Measurements from ENCODE around the gene PLXNB3.

The PLXNB3 gene

DNA sequence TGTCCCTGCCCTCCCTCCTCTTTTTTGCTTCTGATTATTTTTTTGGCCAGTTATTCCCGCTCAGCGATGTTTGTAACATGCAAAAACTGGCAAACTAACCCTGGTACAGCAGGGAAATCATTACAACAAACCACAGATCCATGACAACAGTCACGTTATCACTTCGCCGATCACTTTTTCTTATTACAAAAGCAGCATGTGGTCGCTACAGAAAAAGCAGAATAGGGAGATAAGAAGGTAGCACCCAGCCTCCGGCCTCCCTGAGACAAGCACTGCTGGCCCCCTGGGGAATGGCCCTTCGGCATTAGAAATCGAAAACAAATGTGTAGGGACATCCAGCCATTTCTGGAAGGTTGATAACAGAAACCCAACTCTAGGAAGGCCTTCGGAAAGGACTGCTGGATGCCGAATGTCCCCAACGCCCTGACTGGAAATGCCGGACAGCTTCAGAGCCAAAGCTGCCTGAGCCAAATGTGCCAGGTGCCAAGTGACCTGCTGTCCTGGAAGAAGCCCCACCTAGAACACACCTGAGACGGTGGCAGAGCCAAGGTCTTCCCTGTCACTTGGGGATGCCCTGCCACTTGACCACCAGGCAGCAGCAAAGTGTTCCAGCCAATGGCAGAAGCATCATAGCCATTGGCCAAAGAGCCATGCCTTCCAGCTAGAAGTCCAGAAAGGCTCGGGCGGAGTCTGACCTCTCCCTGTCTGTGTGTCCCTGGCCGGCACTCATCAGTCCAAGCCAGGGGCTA lies 27.2 kb downstream of the PLXNB3 start:
- DNase-seq (ENCODE audit: low read depth, low spot score): no peak

DNA sequence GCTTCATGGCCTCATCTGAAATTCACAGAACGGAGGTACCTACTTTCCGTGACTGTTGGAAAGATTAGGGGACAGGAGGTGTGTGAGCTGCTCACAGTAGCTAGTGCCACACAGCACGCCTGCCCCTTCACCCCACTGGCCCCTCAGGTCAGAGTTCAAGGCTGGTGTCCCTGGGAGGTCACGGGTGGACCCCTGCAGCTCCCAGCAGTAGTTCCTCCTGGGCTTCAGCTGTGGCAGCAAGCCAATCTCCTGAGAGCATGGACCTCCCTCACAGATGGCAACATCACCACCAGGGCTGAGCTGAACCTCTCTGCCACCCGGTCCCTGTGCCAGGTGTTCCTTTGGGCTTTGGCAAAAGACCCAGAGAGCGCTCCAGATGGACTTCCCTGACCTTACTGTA lies 28.3 kb downstream of the PLXNB3 start:
- no peak for DNase-seq (ENCODE audit: low read depth, low spot score)

DNA sequence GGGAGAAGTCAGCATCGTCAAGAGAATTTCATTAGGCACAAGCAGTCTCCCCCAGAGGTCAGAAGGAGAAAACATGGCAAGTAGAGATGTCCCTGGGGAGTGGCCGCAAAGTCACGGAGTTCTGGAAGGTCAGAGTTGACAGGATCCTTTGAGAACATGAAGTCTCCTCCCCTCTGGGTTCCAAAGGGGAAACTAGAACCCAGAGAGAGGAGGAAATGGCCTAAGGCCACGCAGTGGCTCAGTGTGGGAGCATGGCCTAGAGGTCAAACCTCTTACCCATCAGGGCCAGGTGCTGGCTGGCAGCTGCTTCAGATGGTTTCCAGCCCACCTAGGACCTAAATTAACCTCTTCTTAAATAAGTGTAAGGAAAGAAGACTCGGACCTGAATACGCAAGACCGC lies 29.2 kb downstream of the PLXNB3 start:
- DNase-seq (ENCODE audit: low read depth, low spot score): no peak

DNA sequence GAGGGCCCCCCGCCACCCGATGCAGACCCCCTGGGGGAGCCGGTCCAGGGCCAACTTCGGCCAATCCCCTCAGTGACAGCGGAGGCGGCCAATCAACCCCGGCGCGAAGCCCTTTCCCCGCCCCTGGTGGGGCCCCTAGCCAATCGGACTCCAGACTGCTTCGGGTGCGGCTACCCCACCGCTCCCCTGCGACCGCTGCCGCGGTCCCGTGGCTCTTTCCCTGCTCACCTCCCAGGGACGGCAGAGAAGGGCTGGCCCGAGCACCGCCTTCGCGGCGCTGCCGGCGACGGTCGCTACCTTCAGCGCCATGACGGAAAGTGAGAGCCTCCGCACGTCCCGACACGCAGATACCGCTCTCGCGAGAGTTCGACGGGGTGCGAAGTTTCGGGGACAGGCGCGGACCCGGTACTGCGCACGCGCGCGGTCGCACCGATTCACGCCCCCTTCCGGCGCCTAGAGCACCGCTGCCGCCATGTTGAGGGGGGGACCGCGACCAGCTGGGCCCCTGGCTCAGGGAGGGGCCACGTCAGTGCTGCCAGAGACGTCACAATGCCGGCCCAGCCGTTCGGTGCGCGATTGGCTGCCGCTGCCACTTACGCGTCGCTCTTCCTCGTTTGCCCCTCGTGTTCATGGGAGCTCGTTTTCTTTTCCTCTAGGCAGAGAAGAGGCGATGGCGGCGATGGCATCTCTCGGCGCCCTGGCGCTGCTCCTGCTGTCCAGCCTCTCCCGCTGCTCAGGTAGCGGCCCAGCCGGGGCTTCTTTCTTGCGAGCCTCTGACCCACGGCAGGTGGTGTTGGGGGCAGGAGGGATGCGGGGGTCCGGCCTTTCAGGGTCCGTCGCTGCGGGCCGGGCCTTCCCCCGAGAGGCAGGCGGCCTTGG lies 30.2 kb downstream of the PLXNB3 start, which contains the start of the genes IDH3G and SSR4:
Gene IDH3G (minus strand): TSS at position 358 of the 879 bp plus-strand sequence. CDS start 49 bp downstream, at position 309.
Gene SSR4 (plus strand): TSS at position 651 of the 879 bp plus-strand sequence. CDS start 20 bp downstream, at position 671.
- peak; percentile 89 for DNase-seq (ENCODE audit: low read depth, low spot score)

DNA sequence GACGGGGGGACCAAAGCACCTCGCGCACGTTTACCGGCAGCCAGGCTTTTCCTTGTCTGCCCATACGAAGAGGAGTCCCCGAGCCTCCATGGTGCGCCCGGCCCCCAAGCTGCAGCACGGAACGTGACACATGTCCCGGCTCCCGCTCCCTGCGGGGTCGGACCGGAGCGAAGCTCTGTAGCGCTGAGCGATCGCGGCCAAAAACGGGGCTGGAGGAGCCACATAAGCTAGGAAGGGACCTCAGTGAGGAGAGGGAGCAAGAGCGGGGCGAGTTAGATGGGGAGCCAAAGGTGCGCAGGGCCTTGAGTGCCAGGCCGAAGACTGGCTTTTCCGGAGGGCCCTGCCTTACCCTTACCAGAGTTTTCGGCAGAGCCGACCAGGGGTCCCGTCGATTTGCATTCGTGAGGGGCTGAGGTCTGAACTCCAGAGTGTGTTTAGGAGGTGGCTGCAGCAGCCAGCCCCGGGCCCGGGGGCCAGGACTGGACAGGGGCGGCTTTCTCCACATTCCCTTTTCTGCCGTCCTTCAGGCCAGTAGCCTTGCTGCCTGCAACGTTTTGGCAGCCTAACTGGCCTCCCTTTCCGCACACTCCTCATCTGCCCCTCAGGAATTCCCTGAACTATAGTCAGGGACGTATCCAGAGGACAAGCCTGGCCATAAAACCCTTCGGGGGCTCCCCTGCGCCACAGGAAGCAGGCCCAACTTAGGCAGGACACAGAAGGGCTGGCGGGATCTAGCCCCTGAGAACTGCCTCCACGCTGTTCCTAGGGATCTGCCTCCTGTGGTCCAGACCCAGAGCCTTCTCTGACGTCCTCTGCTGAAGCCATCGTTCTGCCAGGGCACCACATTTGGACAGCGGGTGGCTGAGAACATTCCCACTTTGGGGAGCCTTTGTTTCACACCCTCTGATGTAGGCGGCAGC lies 31.1 kb downstream of the PLXNB3 start:
- no peak for DNase-seq (ENCODE audit: low read depth, low spot score)

DNA sequence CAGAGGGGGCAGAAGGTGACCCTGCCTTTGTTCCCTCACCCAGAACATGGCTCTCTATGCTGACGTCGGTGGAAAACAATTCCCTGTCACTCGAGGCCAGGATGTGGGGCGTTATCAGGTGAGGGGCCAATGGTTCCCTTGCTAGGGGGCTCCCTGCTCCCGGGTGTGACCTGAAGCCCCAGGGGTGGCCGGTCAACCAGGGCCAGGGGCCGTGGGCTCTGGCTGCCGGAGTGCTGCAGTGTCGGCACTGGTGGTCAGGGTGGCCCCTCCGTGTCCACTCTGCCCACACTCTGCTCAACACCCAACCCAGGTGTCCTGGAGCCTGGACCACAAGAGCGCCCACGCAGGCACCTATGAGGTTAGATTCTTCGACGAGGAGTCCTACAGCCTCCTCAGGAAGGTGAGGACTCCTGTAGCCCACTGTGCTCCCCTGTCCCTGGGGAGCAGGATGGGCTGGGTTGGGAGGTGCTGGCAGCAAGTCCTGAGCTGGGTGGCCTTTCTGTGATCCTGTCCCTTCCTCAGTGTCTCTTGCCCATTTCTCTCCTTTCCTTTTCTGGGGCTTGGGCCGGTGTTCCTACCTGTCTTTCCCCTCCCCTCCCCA lies 33.5 kb downstream of the PLXNB3 start:
- DNase-seq (ENCODE audit: low read depth, low spot score): no peak

DNA sequence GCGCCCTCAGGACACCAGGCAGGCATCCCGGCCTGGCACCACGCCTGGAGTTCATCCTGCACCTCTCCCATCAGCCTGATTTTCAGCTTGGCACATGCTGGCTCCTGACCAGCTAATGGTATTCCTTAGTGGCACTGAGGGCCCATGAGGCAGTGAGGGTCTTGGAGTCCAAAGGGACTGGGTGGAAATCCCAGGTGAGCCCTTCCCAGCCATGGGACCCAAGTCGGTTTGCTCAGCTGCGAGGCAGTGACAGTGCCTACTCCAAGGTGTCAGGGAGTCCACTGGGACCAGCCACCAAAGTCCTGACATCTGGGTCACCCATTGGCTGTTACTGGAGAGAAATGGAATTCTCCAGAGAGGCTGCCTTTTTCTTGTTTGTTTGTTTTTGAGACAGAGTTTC lies 35.3 kb downstream of the PLXNB3 start:
- no peak for DNase-seq (ENCODE audit: low read depth, low spot score)

DNA sequence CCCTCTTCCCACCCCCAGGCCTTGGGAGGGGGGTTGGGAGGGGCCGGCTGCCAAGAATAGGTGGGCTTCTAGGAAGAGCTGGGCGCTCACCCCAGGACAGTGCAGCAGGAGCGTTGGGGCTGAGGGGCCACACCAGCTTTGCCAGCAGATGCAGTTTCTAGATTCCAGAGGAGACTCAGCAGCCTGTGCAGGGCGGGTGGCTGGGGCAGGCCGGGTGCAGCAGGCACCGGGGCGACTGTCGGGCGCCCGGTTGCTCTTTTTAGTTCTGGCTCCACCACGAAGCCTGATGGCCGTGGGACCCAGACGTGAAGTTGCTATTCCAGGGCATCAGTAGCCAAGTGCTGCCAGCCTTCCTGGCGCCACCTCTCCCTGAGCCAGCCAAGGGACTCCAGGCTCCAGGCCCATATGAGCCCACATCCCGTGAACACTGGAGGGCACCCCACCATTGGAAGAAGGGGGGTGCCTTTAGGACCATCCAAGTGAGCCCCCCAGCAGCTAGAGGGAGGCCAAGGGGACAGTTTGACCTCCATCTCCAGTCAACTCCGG lies 36.2 kb downstream of the PLXNB3 start:
- no peak for DNase-seq (ENCODE audit: low read depth, low spot score)

DNA sequence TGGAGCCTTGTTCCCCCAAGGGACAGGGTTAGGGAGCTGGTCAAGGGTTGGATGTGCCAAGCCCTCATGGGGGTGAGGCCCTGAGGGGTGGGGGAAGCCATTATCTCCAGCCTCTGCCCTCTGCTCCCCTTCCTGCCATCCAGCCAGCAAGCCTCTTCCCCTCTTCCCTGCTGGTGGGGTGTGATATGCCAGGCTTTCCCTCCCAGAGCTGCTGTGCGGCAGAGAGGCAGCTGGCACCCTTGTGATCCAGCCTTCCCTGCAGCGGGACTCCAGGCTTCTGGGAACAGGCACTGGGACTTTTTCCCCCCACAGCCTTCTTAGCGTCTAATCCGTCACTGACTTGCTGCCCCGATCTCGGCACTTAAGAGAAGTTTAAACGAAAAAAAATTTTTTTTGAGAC lies 36.7 kb downstream of the PLXNB3 start:
- no peak for DNase-seq (ENCODE audit: low read depth, low spot score)

DNA sequence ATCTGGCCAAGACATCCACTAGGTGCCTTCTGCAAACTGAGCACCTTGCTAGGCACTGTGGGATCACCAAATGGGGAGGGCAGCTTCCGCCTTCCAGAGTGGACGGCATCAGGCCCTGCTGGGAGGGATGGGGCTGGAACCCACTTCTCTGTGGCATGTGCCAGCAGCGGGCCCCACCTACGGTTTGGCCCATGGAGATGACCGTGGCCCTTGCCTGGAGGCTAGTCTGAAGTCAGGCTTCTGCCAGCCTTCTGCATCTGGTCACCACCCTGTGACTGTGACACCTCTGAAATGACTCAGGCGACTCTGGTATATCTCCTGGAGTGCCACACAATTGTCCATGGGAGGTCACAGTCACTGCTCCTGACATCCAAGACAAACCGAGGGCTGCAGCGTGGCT lies 37.6 kb downstream of the PLXNB3 start:
- DNase-seq (ENCODE audit: low read depth, low spot score): no peak

DNA sequence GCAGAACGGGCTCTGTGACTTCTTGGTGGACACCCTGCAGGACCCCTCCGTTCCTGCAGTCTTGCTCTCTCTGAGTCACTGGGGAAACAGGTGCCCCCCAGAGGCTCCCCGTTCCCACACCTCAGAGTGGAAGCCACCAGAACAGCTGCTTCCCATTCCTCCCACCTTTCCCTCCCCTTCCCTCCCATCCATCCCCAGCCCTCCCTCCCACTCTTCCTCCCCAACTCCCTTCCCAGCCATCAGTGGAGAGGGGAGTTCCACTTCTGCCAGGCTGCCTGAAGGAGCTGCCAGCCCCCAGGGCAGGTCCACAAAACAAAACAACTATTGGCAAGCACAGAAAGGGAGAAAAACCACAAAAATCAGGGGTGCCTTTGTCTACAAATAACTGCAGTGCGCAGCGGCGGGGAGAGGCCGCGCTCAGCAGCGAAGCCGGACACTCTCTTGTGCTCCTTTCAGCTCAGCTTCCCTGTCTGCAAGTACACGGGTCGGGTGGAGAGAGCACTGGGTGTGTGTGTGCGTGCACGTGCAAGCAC lies 38.5 kb downstream of the PLXNB3 start:
- DNase-seq (ENCODE audit: low read depth, low spot score): no peak

DNA sequence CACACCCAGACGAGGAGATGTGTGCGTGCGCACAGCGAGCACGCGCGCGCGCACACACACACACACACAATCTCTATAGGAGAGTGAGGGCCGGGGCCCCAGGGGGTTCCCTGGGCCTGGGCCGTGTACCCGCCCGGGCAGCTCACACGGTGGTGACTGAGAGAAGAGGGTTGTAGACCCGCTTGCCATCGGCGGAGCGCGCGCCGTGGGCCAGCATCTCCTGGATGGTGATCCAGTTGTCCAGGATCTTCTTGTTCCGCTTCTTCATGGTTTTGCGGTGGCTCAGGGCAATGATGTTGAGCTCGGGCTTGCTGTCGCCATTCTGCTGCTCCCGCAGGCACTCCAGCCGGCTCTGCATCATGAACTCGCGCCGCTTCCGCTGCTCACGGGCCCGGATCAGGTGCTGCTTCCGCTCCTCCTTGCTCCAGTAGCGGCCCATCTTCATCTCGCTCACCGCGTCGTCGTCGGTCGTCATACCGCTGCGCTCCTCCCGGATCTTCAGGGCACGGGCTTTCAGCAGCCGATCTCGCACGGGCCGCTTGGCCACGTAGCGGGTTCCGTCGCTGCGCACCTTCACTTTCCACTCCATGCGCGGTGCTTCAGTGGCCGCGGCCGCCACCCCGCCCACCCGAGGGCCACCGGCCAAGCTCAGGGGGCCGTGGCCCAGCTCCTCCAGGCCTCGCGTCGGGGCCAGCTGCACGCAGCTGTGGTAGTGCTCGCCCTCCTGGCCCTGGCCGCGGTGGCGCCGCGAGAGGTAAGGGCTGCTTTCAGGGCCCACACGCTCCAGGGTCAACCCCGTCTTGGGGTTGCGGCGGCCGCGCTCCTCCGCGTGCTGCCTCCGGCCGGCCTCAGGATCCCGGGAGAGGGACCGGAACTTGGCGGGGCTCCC lies 39.4 kb downstream of the PLXNB3 start:
- DNase-seq (ENCODE audit: low read depth, low spot score): no peak

DNA sequence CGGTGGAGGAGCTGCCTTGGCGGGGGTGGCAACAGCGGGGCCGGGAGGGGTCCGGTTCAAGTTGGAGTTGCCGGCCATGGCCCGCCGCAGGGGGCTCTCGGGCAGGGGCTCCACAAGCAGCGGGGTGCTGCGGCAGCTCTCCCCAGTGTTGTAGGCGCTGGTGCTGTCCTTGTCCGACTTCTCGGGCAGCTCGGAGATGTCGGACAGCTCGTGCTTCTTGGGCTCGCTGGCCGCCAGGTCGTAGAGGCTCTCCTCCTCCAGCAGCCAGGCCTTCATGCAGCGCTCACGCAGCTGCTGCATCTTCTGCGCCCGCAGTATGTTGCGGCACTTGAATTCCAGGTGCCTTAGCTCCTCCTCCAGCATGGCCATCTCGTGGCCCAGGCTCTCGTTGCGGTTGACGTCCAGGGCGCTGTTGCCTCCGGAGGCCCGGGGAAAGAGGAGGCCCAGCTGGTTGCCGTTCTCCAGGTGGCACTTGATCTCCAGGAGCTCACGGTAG lies 40.1 kb downstream of the PLXNB3 start:
- no peak for DNase-seq (ENCODE audit: low read depth, low spot score)

DNA sequence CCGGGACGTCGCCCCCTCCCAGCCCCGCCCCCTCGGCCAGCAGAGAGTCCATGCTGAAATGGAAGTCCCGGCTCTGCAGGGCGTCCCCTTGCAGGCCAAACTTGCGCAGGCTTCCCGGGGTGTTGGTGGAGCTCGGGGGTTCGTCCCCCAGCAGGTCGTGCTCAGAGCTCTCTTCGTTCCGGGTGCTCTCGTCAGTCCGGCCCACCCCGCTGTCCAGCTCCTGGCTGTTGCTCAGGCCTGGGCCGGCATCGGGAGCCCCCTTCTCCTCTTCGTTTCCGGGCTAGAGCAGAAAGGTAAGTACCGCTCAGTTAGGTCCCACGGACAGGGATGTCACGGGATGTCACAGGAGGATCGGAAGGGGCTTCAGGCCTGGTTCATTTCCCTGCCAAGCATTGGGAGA lies 40.6 kb downstream of the PLXNB3 start:
- no peak for DNase-seq (ENCODE audit: low read depth, low spot score)

DNA sequence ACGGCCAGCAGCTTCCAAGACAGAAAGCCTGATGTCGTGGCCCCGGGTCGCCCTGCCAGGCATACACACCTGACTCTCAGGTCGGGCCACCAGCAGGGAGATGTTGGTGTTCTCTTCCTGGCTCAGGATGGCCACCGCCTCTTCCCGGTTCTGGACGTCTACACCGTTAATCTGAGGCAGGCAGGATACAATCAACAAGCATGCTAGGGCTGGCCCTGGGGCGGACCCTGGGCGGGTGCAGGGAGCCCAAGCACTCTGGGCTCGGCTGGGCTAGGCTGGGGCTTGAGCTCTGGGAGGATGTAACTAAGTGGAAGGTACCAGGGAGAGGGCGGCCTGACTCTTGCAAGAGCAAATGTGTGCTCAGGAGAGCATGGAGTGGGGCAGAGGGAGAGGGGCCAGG lies 41.4 kb downstream of the PLXNB3 start:
- no peak for DNase-seq (ENCODE audit: low read depth, low spot score)

DNA sequence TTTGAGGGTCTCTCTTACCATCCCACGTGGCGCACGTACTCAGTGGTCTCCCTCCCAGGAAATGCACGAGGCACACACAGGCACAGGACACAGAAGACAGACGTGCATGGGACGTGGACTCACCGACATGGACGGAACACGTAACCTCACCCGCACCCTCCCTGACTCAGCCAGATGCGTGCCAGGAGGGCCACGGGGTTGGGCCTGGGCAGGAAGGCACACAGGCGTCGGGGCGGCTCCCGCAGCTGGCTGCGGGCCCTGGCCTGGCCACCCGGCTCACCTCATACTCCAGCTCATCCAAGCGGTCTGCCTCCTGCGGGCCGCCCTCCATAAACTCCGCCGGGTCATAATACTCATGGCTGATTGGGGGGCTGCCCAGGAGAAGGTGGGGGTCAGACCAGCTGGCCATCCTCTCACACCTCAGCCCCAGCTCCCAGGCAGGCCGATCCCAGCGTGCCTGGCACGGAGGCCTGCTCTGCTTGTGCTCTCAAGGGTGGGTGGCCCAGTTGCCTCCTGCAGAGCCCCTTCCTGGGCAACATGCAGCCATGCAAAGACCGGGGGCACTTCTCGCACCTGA lies 43.0 kb downstream of the PLXNB3 start:
- DNase-seq (ENCODE audit: low read depth, low spot score): no peak

DNA sequence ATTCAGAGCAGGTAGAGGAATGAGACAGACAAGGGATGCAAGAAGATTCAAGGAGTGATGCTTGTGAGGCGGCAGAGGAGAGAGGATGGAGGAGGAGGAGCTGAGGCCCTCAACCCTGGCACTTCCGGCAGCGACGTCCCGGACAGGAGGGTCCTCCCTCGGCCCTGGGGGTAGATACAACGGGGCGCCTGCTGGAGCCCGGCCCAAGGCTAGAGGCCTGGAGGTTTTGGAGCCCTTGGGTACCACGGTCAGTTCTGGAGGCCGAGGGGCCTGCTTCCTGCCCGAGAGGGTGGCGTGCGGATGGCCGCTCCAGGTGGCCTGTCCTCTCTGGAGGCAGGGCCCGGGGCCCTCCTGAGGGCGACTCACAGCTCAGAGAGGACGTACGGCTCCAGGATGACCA lies 43.9 kb downstream of the PLXNB3 start:
- no peak for DNase-seq (ENCODE audit: low read depth, low spot score)

DNA sequence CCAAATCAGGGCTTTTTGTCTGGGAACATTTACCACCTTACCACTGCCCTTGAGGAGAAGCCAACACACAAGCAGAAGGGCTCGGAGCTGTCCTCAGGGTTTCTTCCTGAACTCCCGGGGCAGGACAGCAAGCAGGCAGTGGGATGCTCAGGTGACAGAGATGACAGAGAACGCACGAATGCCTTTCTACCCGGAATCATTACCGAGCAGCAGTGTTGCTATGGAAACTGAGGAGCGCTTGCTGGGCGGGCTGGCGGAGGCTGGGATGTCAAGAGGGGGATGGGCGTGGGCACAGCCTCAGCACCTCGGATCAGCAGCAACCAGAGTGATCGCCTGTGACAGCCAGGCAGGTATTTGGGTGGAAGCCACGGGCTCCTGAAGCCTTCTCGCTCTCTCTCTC lies 48.2 kb downstream of the PLXNB3 start:
- DNase-seq (ENCODE audit: low read depth, low spot score): no peak

DNA sequence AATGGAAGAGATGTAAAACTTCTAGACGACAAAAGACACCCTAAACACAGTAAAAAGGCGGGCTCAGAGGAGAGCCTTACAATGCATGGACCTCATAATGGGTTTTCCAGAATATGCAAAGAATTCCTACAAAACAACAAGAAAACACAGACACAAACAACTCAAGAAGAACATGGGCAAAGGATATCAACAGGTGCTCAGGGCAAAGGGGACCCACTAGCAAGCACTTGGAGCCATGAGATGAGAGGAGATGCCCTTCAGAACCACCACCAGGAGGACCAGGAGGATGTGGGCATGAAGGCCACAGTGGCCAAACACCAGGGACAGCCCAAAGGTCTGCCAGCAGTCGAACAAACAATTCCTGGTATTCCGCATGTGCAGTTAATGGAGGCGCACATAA lies 49.1 kb downstream of the PLXNB3 start:
- no peak for DNase-seq (ENCODE audit: low read depth, low spot score)
